Caco-2 (cell line): Measurements from ENCODE around the gene KCTD5. TPM values are rescaled to one million over a fixed set of nuclear protein-coding genes. Genes with fewer than 3 reads are reported as not detected.

Experiments used
- BruUV-seq: library from RNA; stranded (reverse); fragments of 400-500 nt; replicated peaks from 2 replicates; lab custom pipeline; 2021; lab: Mats Ljungman, UMichigan
- CTCF ChIA-PET: fragments of 300-600 bp; sonication (Branson Sonifier 250); formaldehyde crosslinking; loops from one replicate; lab custom pipeline; 2022; ENCODE audit warnings: antibody characterized with exemption; lab: Charles Lee
- POLR2A ChIA-PET: fragments of 300-600 bp; sonication (Branson Sonifier 250); formaldehyde crosslinking; loops from one replicate; lab custom pipeline; 2022; ENCODE audit warnings: antibody characterized with exemption; lab: Charles Lee
- DNase-seq, 2 experiments: peaks; one replicate each; pipeline versions ENCODE4 v3.0.0 to v3.0.0-alpha.2; 2020 to 2022
- H3K27me3 ChIP-seq: replicated peaks from 2 replicates; pipeline ENCODE4 v1.6.0; 2011; ENCODE audit warnings: low read length; ENCODE audit not compliant: control insufficient read depth, insufficient read depth
- H3K36me3 ChIP-seq: 2 replicates; pipeline ENCODE4 v1.5.1; 2011; ENCODE audit warnings: low read length; ENCODE audit not compliant: control insufficient read depth, insufficient read depth
- H3K4me1 ChIP-seq: fragments of 250-450 bp; sonication (Bioruptor Pico); 2 replicates; pipeline ENCODE4 v1.5.1; 2020; ENCODE audit warnings: mild to moderate bottlenecking
- H3K4me3 ChIP-seq: 2 replicates; pipeline ENCODE4 v1.5.1; 2011; ENCODE audit warnings: low read depth, mild to moderate bottlenecking, control low read depth, low read length
- H3K9me3 ChIP-seq: fragments of 250-450 bp; sonication (Bioruptor Pico); 2 replicates; pipeline ENCODE4 v1.5.1; 2020; ENCODE audit warnings: mild to moderate bottlenecking, moderate library complexity
- H3K27ac Mint-ChIP-seq: one replicate; pipeline ENCODE4 v1.8.0; 2022; ENCODE audit warnings: mixed read lengths; ENCODE audit not compliant: unreplicated experiment
- H3K27me3 Mint-ChIP-seq: one replicate; pipeline ENCODE4 v1.8.0; 2022; ENCODE audit warnings: mixed read lengths; ENCODE audit not compliant: insufficient read depth, unreplicated experiment
- H3K36me3 Mint-ChIP-seq: one replicate; pipeline ENCODE4 v1.8.0; 2022; ENCODE audit warnings: mild to moderate bottlenecking, mixed read lengths; ENCODE audit not compliant: insufficient read depth, unreplicated experiment
- H3K4me1 Mint-ChIP-seq: one replicate; pipeline ENCODE4 v1.8.0; 2022; ENCODE audit warnings: low read depth, mixed read lengths; ENCODE audit not compliant: unreplicated experiment
- H3K4me3 Mint-ChIP-seq: one replicate; pipeline ENCODE4 v1.8.0; 2022; ENCODE audit warnings: mild to moderate bottlenecking, moderate library complexity, mixed read lengths; ENCODE audit not compliant: unreplicated experiment
- H3K9me3 Mint-ChIP-seq: one replicate; pipeline ENCODE4 v1.8.0; 2022; ENCODE audit warnings: mixed read lengths; ENCODE audit not compliant: unreplicated experiment
- intact Hi-C: fragments of 100-400 bp; cut with micrococcal nuclease; formaldehyde crosslinking; loops from one replicate; pipeline ENCODE4 v1.10.0; 2022; ENCODE audit not compliant: unreplicated experiment
- total RNA-seq: library from RNA; stranded (reverse); gene quantifications from 2 replicates; pipeline ENCODE4 v1.2.3, GENCODE V29; 2022
- TF ChIP-seq, protein P1 (sequence below), 2 experiments: fragments of 200-600 bp in 1 of 2; IDR thresholded peaks; 1 replicate in 1 of 2; 2 replicates in 1 of 2; pipeline versions ENCODE4 v1.5.1 to v1.8.0; 2011 to 2022; ENCODE audit warnings: antibody characterized with exemption in 1 of 2, control low read depth in 1 of 2, inconsistent platforms in 1 of 2, low read depth in 1 of 2, low read length in 1 of 2, mild to moderate bottlenecking in 1 of 2, moderate library complexity in 1 of 2; ENCODE audit not compliant: insufficient read depth in 1 of 2, severe bottlenecking in 1 of 2, unreplicated experiment in 1 of 2

Gene KCTD5
- total RNA-seq, 1 experiment from 2014 or later, result 30.4 TPM

DNA sequence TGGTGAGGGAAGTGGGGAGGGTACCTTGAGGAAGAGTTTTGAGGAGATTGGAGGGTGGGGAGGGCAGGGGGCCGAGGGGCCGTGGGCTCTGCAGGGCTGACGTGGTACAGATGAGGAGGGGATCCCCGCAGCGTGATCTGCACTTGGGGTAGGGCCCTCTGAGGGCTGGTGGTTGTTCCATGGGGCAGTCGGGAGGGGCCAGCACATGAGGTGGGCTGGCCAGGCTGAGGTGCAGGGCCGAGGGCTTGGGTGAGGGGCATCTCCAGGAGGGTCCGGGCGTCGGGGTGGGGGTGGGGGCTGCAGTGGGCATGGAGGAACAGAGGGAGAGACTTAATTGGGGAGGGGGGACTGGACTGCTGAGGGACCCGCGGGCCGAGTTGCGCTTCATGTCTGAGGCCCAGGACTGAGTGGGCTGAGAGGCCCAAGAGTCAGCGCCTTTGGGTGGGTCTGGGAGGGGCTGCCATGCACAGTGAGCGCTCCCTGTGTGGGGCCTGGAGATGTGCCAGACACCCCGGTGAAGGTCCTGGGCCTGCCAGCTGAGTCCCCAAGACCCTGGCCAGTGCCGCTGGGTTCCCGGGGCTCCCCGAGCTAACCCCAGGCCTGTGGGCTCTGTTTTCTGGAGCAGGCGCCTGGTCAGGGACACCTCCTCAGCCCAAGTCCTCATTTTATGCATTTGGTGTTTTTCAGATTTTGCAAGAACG, 24.4 kb downstream of the KCTD5 start:
- TF ChIP-seq, protein P1, sequence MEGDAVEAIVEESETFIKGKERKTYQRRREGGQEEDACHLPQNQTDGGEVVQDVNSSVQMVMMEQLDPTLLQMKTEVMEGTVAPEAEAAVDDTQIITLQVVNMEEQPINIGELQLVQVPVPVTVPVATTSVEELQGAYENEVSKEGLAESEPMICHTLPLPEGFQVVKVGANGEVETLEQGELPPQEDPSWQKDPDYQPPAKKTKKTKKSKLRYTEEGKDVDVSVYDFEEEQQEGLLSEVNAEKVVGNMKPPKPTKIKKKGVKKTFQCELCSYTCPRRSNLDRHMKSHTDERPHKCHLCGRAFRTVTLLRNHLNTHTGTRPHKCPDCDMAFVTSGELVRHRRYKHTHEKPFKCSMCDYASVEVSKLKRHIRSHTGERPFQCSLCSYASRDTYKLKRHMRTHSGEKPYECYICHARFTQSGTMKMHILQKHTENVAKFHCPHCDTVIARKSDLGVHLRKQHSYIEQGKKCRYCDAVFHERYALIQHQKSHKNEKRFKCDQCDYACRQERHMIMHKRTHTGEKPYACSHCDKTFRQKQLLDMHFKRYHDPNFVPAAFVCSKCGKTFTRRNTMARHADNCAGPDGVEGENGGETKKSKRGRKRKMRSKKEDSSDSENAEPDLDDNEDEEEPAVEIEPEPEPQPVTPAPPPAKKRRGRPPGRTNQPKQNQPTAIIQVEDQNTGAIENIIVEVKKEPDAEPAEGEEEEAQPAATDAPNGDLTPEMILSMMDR (IDR thresholded peaks at IDR 0.05; ENCODE audit: insufficient read depth in 1 of 2, low read depth in 1 of 2, low read length in 1 of 2, severe bottlenecking in 1 of 2, unreplicated experiment in 1 of 2), result no peak
- Mint-ChIP-seq H3K9me3 (no peaks in the 10 kb centered on the region), H3K36me3 (peaks cover 16% of the 10 kb centered on the region), H3K27ac (no peak overlapping the region), H3K27me3 (no peaks in the 10 kb centered on the region), H3K4me3 (no peak overlapping the region), H3K4me1 (no peaks in the 10 kb centered on the region)
- H3K9me3 ChIP-seq, result no peaks in the 10 kb centered on the region
- intact Hi-C loops, result no loop called here
- H3K4me1 ChIP-seq, result no peaks in the 10 kb centered on the region
- no peaks in the 10 kb centered on the region for H3K27me3 ChIP-seq
- no peak for DNase-seq
- no peaks in the 10 kb centered on the region; the same call in 1 of the 2 replicates for H3K36me3 ChIP-seq
- POLR2A ChIA-PET, result no interaction called here
- CTCF ChIA-PET, result no interaction called here
- BruUV-seq, result no TSS peak
- no peak overlapping the region for H3K4me3 ChIP-seq

DNA sequence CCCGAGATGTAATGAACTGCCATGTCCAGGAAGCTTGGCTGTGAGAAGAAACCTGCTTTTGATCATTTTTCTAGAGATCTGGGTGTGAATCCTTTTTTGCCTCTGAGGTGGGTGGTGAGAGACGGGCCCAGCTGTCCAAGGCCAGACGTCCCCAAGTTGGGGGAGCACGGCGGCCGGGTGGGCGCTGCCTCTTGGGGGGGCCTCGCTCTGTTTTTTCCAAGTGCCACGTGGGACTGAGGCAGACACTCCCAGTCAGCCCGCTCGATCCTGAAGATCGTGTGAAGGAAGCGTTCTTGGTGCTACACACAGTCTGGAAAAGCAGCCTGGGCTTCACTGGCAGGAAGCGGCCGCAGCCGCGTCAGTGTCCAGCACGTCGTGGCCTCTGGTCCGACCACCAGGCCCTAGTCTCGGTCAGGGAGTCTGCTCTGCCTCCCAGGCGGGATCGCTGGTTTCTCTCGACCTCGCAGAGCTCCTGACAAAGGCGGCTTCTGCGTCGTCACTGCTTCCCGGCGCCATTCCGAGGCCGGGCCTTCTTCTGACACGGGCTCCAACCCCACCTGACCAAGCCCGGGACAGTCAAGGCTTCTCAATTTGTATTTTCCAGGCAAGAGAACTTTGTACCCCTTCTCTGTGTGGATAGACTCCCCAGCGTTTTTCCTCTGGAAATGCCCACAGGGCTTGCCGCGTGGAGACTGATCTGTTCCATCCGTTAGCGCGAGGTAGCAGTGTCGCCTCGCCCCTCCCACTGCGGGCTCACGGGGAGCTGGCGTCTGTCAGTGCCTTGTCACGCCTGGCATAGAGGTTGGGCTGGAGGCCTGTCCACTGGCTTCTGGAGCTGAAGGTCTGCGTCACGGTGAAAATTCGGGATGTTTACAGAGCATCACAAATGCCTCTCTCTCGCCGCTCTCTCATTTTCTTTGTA, 25.3 kb downstream of the KCTD5 start:
- no peaks in the 10 kb centered on the region for H3K27me3 Mint-ChIP-seq
- POLR2A ChIA-PET, result no interaction called here
- Histone ChIP-seq H3K4me3 (no peak overlapping the region), H3K9me3 (no peaks in the 10 kb centered on the region), H3K36me3 (no peaks in the 10 kb centered on the region; the same call in 1 of the 2 replicates), H3K27me3 (no peaks in the 10 kb centered on the region), H3K4me1 (no peaks in the 10 kb centered on the region)
- TF ChIP-seq, protein P1 (IDR thresholded peaks at IDR 0.05; ENCODE audit: insufficient read depth in 1 of 2, low read depth in 1 of 2, low read length in 1 of 2, severe bottlenecking in 1 of 2, unreplicated experiment in 1 of 2), result no peak
- H3K4me3 Mint-ChIP-seq, result no peak overlapping the region
- DNase-seq, result no peak
- no TSS peak for BruUV-seq
- peaks cover 15% of the 10 kb centered on the region for H3K36me3 Mint-ChIP-seq
- CTCF ChIA-PET, result no interaction called here
- intact Hi-C loops, result no loop called here
- H3K4me1 Mint-ChIP-seq, result no peaks in the 10 kb centered on the region
- H3K9me3 Mint-ChIP-seq, result no peaks in the 10 kb centered on the region
- no peak overlapping the region for H3K27ac Mint-ChIP-seq

DNA sequence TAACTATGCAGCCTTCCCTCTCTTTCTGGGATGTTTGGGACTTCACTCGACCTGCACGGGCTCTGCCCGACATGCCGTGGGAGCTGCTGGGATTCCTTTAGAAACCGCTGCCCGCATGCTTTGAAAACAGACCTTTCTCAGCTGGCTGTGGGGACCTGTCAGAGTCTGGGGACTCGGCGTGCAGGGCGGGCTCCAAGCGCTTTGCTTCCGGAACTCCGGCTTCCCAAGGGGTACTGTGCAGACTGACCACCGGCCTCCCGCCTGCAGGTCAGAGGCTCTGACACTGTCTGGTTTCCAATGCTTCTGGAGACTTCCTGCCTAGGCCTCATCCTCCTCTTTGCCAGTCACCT, 25.9 kb downstream of the KCTD5 start:
- no peaks in the 10 kb centered on the region for H3K9me3 Mint-ChIP-seq

More for the DNA sequence above, 25.9 kb downstream of the KCTD5 start:
- CTCF ChIA-PET, result no interaction called here
- no peaks in the 10 kb centered on the region for H3K27me3 ChIP-seq
- no peak for DNase-seq
- BruUV-seq, result no TSS peak
- H3K36me3 Mint-ChIP-seq, result peaks cover 14% of the 10 kb centered on the region
- no peak overlapping the region for H3K4me3 ChIP-seq
- no peaks in the 10 kb centered on the region; the same call in 1 of the 2 replicates for H3K36me3 ChIP-seq
- no peaks in the 10 kb centered on the region for H3K4me1 ChIP-seq
- no peak overlapping the region for H3K4me3 Mint-ChIP-seq
- H3K9me3 ChIP-seq, result no peaks in the 10 kb centered on the region
- intact Hi-C loops, result no loop called here
- no peak overlapping the region for H3K27ac Mint-ChIP-seq
- H3K4me1 Mint-ChIP-seq, result no peaks in the 10 kb centered on the region
- POLR2A ChIA-PET, result interaction anchor here (0.8 kb wide), 1 partner anchor 26 kb away, joined by 4 read pairs; the partner anchor contains the start of gene KCTD5
- TF ChIP-seq, protein P1 (IDR thresholded peaks at IDR 0.05; ENCODE audit: insufficient read depth in 1 of 2, low read depth in 1 of 2, low read length in 1 of 2, severe bottlenecking in 1 of 2, unreplicated experiment in 1 of 2), result no peak
- no peaks in the 10 kb centered on the region for H3K27me3 Mint-ChIP-seq
